Islet of Langerhans (tissue), 1 donor: ENCODE results near the gene WBP11.
A peak's percentile ranks its signal among the peaks of the same experiment; 100 is the strongest.
"Not testable (repeated sequence)": the region's sequence is repeated elsewhere in the genome, so short reads cannot be mapped to it uniquely, and the experiment has no call there.

ENCODE experiments used
- FAIRE-seq: peaks from one replicate; lab custom pipeline; 2011; peaks lifted over from hg19 to GRCh38; lab: Jason Lieb, UNC

The WBP11 gene

DNA sequence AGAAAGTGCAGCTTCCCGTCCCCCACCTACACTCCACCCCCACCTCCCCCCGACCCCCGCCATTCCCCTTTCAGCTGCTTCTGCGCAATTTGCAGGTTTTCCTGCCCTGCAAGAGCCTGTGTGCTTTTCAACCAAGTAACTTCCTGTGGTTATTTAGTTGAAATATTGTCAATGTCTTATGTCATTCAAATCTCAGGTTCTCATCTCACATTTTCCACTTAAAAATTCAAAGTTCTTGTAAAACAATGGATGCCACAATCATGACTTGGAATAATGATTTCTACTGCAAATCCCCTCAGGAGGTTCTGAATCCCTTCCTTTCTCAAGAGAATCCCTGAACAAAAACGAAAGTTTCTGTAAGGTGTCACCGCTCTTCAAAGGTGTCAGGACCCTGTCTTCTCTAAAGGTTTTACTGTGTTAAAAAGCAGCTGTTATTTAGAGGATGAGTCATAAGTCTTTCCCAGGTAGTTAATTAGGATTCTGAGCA, 31.6 kb downstream of the WBP11 start:
- no peak for FAIRE-seq

- peak; percentile 95 for FAIRE-seq
Observed at GRCh38 chr12:14770496-14771461, 32.5 kb downstream of the WBP11 start.

DNA sequence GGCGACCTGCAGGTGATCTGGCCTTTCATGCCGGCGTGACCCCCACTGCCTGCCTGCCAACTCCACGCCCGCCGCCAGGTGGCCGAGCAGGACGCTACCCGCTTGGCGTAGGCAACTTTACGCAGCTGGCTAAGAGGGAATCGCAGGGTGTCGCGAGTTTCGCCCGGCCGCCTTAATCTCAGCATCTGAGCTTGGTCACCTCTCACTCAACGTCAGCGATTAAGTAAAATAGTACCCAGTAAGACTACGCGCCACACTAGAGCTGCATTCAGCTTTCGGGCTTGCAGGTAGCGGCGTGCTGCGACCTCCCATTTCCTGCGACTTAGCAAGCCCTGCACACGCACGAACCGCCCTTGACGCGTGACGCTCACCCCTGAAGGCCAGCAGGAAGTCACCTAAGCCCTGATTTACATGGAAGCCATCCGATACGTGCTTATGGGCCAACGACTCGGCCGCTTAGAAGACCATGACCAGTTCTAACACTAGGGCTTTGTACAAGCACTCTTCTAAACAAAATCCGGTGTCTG, 33.2 kb downstream of the WBP11 start:
- FAIRE-seq, result no peak

DNA sequence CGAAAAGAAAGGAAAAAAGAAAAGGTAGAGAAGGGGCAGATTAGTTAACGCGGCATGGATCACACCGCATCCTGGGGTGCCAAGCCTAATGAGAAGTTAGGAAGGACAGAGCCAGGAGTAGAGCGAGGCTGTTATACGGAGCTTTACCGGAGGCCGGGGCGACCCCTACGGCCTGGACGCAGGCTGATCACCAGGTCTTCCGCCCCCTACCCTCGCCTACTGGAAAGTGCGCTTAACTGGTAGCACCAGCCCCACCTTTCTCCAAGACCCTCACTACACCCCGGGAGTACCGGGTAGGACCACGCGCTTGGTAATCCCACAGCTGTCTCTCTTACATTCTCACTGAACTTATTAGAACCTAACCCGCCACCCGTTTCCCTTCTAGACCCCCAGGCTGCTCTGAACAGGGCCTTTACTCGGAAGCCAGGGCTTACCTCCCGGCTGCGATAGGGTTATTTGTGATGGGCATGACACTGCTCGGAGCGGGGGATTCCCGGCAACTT, 33.8 kb downstream of the WBP11 start:
- FAIRE-seq, result no peak

GRCh38 chr12:14768823-14769405, 34.4 kb downstream of the WBP11 start:
- FAIRE-seq, result no peak

DNA sequence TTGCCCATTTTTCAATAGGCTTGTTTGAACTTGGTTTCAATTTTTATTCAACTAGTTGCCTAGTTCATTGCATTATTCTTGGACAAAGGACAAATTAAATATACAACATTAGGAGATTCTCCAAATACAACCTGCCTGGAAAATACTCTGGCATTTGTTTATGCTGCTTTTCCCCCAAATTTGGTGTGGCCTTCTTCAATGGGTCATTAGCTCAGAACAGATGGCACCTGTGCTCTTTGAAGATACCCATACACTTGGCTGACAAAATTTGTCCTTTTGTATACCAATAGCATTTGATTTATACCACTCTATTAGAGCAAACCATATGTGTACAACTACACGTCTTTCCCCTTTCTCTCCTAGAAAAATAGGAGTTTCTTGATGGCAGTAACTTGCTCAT, 35.7 kb downstream of the WBP11 start:
- FAIRE-seq, result no peak

DNA sequence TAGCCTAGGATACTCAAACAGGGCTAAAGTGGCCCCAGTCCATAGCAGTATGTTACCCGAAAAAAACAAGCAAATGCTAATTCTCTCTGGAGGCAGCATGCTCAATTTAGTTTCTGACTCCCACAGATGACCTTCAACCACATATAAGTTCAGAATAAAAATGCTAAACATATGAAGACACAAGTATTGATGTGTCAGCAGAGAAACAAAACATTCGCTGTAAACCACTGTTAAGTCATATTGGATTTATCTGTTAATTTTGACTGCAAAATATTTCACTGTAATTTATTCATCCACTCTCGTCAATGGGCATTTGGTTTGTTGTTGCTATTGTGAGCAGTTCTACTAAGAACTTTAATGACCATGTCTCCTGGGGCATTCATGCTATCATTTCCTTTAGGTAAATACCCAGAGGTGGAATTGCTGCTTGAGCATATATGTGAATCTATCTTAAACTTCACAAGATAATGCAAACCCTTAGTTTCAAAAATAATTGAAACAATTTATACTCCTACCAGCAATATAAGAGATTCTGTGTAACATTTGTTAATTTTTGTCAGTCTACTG, 36.5 kb downstream of the WBP11 start:
- FAIRE-seq, result no peak

GRCh38 chr12:14766020-14766419, 37.3 kb downstream of the WBP11 start:
- not testable (repeated sequence) for FAIRE-seq

- FAIRE-seq, result no peak
Observed at GRCh38 chr12:14765398-14765797, 37.9 kb downstream of the WBP11 start.

DNA sequence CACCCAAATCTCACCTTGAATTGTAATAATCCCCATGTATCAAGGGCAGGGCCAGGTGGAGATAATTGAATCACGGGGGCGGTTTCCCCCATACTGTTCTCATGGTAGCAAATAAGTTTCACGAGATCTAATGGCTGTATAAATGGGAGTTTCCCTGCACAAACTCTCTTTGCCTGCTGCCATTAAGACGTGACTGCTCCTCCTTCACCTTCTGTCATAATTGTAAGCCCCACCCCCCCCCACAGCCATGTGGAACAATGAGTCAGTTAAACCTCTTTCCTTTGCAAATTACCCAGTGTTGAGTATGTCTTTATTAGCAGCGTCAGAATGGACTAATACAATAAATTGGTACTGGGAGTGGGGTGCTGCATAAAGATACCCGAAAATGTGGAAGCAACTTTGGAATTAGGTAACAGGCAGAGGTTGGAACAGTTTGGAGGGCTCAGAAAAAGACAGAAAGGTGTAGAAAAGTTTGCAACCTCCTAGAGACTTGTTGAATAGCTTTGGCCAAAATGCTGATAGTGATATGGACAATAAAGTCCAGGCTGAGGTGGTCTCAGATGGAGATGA, 43.5 kb downstream of the WBP11 start:
- not testable (repeated sequence) for FAIRE-seq

GRCh38 chr12:14756334-14757143, 46.7 kb downstream of the WBP11 start:
- peak; percentile 30 for FAIRE-seq

- FAIRE-seq, result no peak
Observed at GRCh38 chr12:14751986-14752385, 51.3 kb downstream of the WBP11 start.

GRCh38 chr12:14743061-14743460, 60.2 kb downstream of the WBP11 start:
- FAIRE-seq, result no peak

DNA sequence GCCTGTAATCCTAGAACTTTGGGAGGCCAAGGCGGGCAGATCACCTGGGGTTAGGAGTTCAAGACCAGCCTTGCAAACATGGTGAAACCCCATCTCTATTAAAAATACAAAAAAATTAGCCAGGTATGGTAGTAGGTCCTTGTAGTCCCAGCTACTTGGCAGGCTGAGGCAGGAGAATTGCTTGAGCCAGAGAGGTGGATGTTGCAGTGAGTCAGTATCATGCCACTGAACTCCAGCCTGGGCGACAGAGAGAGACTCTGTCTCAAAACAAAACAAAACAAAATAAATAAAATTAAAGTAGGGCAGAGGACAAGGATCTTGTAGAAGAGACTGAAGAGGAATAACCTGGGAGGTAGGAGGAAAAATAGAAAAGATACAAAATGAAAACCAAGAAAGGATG, 61.3 kb downstream of the WBP11 start:
- FAIRE-seq, result no peak

GRCh38 chr12:14741153-14741552, 62.1 kb downstream of the WBP11 start:
- FAIRE-seq, result no peak

DNA sequence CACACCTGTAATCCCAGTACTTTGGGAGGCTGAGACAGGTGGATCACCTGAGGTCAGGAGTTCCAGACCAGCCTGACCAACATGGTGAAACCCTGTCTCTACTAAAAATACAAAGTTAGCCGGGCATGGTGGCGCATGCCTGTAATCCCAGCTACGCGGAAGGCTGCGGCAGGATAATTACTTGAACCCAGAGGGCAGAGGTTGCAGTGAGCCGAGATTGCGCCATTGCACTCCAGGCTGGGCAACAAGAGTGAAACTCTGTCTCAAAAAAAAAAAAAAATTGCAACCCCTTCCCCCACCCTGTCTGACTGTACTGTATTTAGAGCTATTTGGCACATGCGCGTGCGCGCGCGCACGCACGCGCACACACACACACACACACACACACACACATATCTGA, 66.8 kb downstream of the WBP11 start:
- not testable (repeated sequence) for FAIRE-seq
